NB4 (cell line): Measurements from ENCODE around the gene HRG.

Experiments used
- DNase-seq: peaks from one replicate; pipeline ENCODE4 v3.0.0; 2010; ENCODE audit warnings: low read depth
- H3K4me3 ChIP-seq: one replicate; pipeline ENCODE4 v1.5.1; 2011; ENCODE audit warnings: mild to moderate bottlenecking, low read depth, low read length, moderate library complexity
- CTCF ChIP-seq: IDR thresholded peaks from one replicate; pipeline ENCODE4 v1.5.1; 2012; ENCODE audit warnings: low read depth, low read length
- MAX ChIP-seq: IDR thresholded peaks from 2 replicates; pipeline ENCODE4 v1.6.1; 2011; ENCODE audit warnings: low read depth, low read length
- MYC ChIP-seq: IDR thresholded peaks from 2 replicates; pipeline ENCODE4 v1.6.1; 2011; ENCODE audit warnings: low read depth, low read length
- POLR2A ChIP-seq: IDR thresholded peaks from 2 replicates; pipeline ENCODE4 v1.6.1; 2011; ENCODE audit warnings: mild to moderate bottlenecking; ENCODE audit not compliant: insufficient read length; ENCODE audit errors: extremely low read depth

Gene HRG

GRCh38 chr3:186665625-186666188 is at the start of gene HRG:
TSS of gene HRG (plus strand) at chr3:186666014. CDS start at chr3:186666032, 18 bp downstream.
- H3K4me3 ChIP-seq: no peak within 1 kb of the TSS
- TF ChIP-seq POLR2A (no peak), MYC (no peak)
- no peak for DNase-seq

- H3K4me3 ChIP-seq: no peak overlapping the region
- TF ChIP-seq CTCF: no peak
- no peak for TF ChIP-seq POLR2A
- TF ChIP-seq MYC: no peak
- TF ChIP-seq MAX: no peak
- no peak for DNase-seq
Observed at GRCh38 chr3:186616299-186616617, 49.6 kb upstream of the HRG start.

GRCh38 chr3:186617036-186617946 is 48.5 kb upstream of the HRG start:
- peak; percentile 84 for DNase-seq
- H3K4me3 ChIP-seq: no peak overlapping the region
- TF ChIP-seq CTCF (peak; percentile 89), MYC (peak; percentile 81), MAX (peak; percentile 77), POLR2A (no peak)

- H3K4me3 ChIP-seq: no peak overlapping the region
- TF ChIP-seq POLR2A (no peak), MAX (no peak), CTCF (no peak), MYC (no peak)
Observed at GRCh38 chr3:186618318-186618938, 47.4 kb upstream of the HRG start.

GRCh38 chr3:186619787-186620212 is 46.0 kb upstream of the HRG start:
- H3K4me3 ChIP-seq: no peak overlapping the region
- no peak for DNase-seq
- TF ChIP-seq MAX: no peak
- no peak for TF ChIP-seq CTCF
- TF ChIP-seq MYC: no peak
- no peak for TF ChIP-seq POLR2A

More at GRCh38 chr3:186618318-186618938, 47.4 kb upstream of the HRG start:
- DNase-seq: no peak
